Liver (tissue), 9 donors: ENCODE measurements around the gene GMPR. TPM values are rescaled to one million over a fixed set of nuclear protein-coding genes. Genes with fewer than 3 reads are reported as not detected.

Source experiments
- DNase-seq: peaks from one replicate; pipeline ENCODE4 v3.0.0-alpha.2; 2017; ENCODE audit warnings: low spot score
- H3K27ac ChIP-seq, 2 donors: one replicate each; pipeline ENCODE4 v1.7.0; 2013; ENCODE audit warnings: inconsistent platforms in 2 of 2, low read length in 2 of 2, control low read depth in 1 of 2, low read depth in 1 of 2, mild to moderate bottlenecking in 1 of 2
- H3K27me3 ChIP-seq, 4 donors: one replicate each; pipeline versions ENCODE4 v1.6.1 to v1.7.0; 2013; ENCODE audit warnings: low read length in 3 of 4, inconsistent platforms in 1 of 4, mild to moderate bottlenecking in 1 of 4, moderate library complexity in 1 of 4; ENCODE audit not compliant: control insufficient read depth in 4 of 4, insufficient read depth in 4 of 4
- H3K36me3 ChIP-seq, 4 donors: one replicate each; pipeline versions ENCODE4 v1.6.1 to v1.7.0; 2013; ENCODE audit warnings: low read length in 3 of 4, mild to moderate bottlenecking in 3 of 4, low read depth in 1 of 4, moderate library complexity in 1 of 4; ENCODE audit not compliant: control insufficient read depth in 4 of 4, insufficient read depth in 3 of 4
- H3K4me1 ChIP-seq, 4 donors: one replicate each; pipeline versions ENCODE4 v1.6.1 to v1.7.0; 2013; ENCODE audit warnings: low read length in 3 of 4, mild to moderate bottlenecking in 3 of 4, moderate library complexity in 1 of 4; ENCODE audit not compliant: control insufficient read depth in 4 of 4, insufficient read depth in 4 of 4
- H3K4me3 ChIP-seq, 3 donors: one replicate each; pipeline versions ENCODE4 v1.6.1 to v1.7.0; 2013; ENCODE audit warnings: low read length in 3 of 3, control low read depth in 1 of 3, low read depth in 1 of 3, mild to moderate bottlenecking in 1 of 3
- H3K9ac ChIP-seq, 2 donors: one replicate each; pipeline ENCODE4 v1.7.0; 2013; ENCODE audit warnings: low read length in 2 of 2, mild to moderate bottlenecking in 2 of 2, moderate library complexity in 2 of 2, control low read depth in 1 of 2, low read depth in 1 of 2
- H3K9me3 ChIP-seq, 4 donors: one replicate each; pipeline versions ENCODE4 v1.6.1 to v1.7.0; 2013; ENCODE audit warnings: low read length in 3 of 4; ENCODE audit not compliant: control insufficient read depth in 4 of 4
- EGR1 ChIP-seq, 2 donors: IDR thresholded peaks; 2 replicates each; pipeline ENCODE4 v1.6.1; 2016 to 2018; ENCODE audit warnings: antibody characterized with exemption in 2 of 2, low read depth in 2 of 2
- FOXA1 ChIP-seq: IDR thresholded peaks from 2 replicates; pipeline ENCODE4 v1.6.1; 2016; ENCODE audit warnings: antibody characterized with exemption
- FOXA2 ChIP-seq: IDR thresholded peaks from 2 replicates; pipeline ENCODE4 v1.6.1; 2016; ENCODE audit warnings: antibody characterized with exemption
- GABPA ChIP-seq, 2 donors: IDR thresholded peaks in 1 of 2; conservative IDR thresholded peaks in 1 of 2; 2 replicates each; pipeline ENCODE4 v1.6.1; 2016; ENCODE audit warnings: antibody characterized with exemption in 2 of 2, mild to moderate bottlenecking in 1 of 2, moderate library complexity in 1 of 2
- HNF4A ChIP-seq, 2 donors: conservative IDR thresholded peaks; 2 replicates each; pipeline ENCODE4 v1.6.1; 2016; ENCODE audit warnings: antibody characterized with exemption in 2 of 2, mild to moderate bottlenecking in 2 of 2
- HNF4G ChIP-seq: IDR thresholded peaks from 2 replicates; pipeline ENCODE4 v1.6.1; 2016; ENCODE audit warnings: antibody characterized with exemption
- JUND ChIP-seq, 2 donors: IDR thresholded peaks; 2 replicates each; pipeline ENCODE4 v1.6.1; 2016; ENCODE audit warnings: antibody characterized with exemption in 2 of 2
- NR2F2 ChIP-seq: IDR thresholded peaks from 2 replicates; pipeline ENCODE4 v1.6.1; 2016; ENCODE audit warnings: antibody characterized with exemption
- RAD21 ChIP-seq, 2 donors: IDR thresholded peaks; 2 replicates each; pipeline ENCODE4 v1.6.1; 2016; ENCODE audit warnings: antibody characterized with exemption in 2 of 2, mild to moderate bottlenecking in 2 of 2
- RXRA ChIP-seq, 2 donors: IDR thresholded peaks; 2 replicates each; pipeline ENCODE4 v1.6.1; 2017 to 2018; ENCODE audit warnings: antibody characterized with exemption in 2 of 2, mild to moderate bottlenecking in 1 of 2
- SP1 ChIP-seq: IDR thresholded peaks from 2 replicates; pipeline ENCODE4 v1.6.1; 2018; ENCODE audit warnings: antibody characterized with exemption, mild to moderate bottlenecking
- TAF1 ChIP-seq: conservative IDR thresholded peaks from 2 replicates; pipeline ENCODE4 v1.6.1; 2016; ENCODE audit warnings: antibody characterized with exemption, mild to moderate bottlenecking
- YY1 ChIP-seq: IDR thresholded peaks from 2 replicates; pipeline ENCODE4 v1.6.1; 2016; ENCODE audit warnings: antibody characterized with exemption, mild to moderate bottlenecking
- WGBS: extraction: QIAGEN DNeasy Blood & Tissue Kit; methylation state at CpG from one replicate; pipeline ENCODE4 v1.1.7; 2013; 5-methylcytosine and 5-hydroxymethylcytosine counted together
- polyA plus RNA-seq, 2 donors: library from polyadenylated mRNA; stranded (reverse) in 1 of 2; unstranded in 1 of 2; fragments of 200-250 nt in 1 of 2; fragments of >200 nt in 1 of 2; fragmentation: Nextera tagmentation in 1 of 2; extraction: Ambion mirVana in 1 of 2; gene quantifications; one replicate each; pipeline versions ENCODE4 v1.2.1 to v1.2.3, GENCODE V29; 2013 to 2015
- total RNA-seq, 2 donors: library from RNA; depleted of rRNA; stranded (reverse); fragments of >200 nt; gene quantifications; one replicate each; pipeline ENCODE4 v1.2.3, GENCODE V29; 2014
- TF ChIP-seq, protein P1 (sequence below): IDR thresholded peaks from 2 replicates; pipeline ENCODE4 v1.6.1; 2016; ENCODE audit warnings: antibody characterized with exemption
- TF ChIP-seq, protein P2 (sequence below): IDR thresholded peaks from 2 replicates; pipeline ENCODE4 v1.6.1; 2016; ENCODE audit warnings: antibody characterized with exemption, mild to moderate bottlenecking
- TF ChIP-seq, protein P3 (sequence below): IDR thresholded peaks from 2 replicates; pipeline ENCODE4 v1.6.1; 2016; ENCODE audit warnings: antibody characterized with exemption
- TF ChIP-seq, protein P4 (sequence below): IDR thresholded peaks from 2 replicates; pipeline ENCODE4 v1.6.1; 2016; ENCODE audit warnings: antibody characterized with exemption
- TF ChIP-seq, protein P5 (sequence below): fragments of 150-350 bp; IDR thresholded peaks from 2 replicates; pipeline ENCODE4 v1.5.1; 2017; ENCODE audit warnings: improper control_type of control experiment, low read depth, low read length; ENCODE audit not compliant: missing input control
- donor health status: healthy.
- donor health status: healthy.
- donor health status: healthy.
- donor health status: healthy.
- donor health status: healthy.

Gene GMPR
- total and polyA plus RNA-seq, 4 donors: 2.1 to 50.2 (median 4.2) TPM

DNA sequence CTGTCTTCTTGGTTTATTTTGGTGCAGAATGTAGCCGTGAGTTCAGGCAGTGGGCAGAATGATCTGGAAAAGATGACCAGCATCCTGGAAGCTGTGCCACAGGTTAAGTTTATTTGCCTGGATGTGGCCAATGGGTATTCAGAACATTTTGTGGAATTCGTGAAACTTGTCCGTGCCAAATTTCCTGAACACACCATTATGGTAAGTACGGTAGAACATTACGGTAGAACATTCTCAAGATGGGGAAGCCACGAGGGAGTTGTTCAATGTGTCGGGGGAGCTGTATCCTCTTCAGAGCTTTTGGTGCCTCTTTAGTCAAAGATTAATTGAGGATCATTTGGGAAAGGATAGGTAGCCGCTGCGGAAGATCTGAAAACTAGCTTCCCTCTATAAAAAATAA, 16.1 kb downstream of the GMPR start:
- WGBS: 97% methylated on average over 9 of the region's 9 CpGs
- no peaks in the 10 kb centered on the region for H3K27me3 ChIP-seq
- H3K9me3 ChIP-seq: no peaks in the 10 kb centered on the region
- TF ChIP-seq NR2F2 (no peak), EGR1 (IDR thresholded peaks at IDR 0.05; ENCODE audit: low read depth in 2 of 2) (no peak), FOXA1 (no peak), FOXA2 (no peak), TAF1 (no peak), RAD21 (IDR thresholded peaks at IDR 0.05) (no peak), HNF4G (no peak), JUND (IDR thresholded peaks at IDR 0.05) (no peak), SP1 (no peak), HNF4A (conservative IDR thresholded peaks at IDR 0.05) (no peak), YY1 (no peak), GABPA (IDR thresholded peaks at IDR 0.05 in 1 of 2, conservative IDR thresholded peaks at IDR 0.05 in 1 of 2) (no peak), RXRA (IDR thresholded peaks at IDR 0.05) (no peak)
- TF ChIP-seq, protein P1, sequence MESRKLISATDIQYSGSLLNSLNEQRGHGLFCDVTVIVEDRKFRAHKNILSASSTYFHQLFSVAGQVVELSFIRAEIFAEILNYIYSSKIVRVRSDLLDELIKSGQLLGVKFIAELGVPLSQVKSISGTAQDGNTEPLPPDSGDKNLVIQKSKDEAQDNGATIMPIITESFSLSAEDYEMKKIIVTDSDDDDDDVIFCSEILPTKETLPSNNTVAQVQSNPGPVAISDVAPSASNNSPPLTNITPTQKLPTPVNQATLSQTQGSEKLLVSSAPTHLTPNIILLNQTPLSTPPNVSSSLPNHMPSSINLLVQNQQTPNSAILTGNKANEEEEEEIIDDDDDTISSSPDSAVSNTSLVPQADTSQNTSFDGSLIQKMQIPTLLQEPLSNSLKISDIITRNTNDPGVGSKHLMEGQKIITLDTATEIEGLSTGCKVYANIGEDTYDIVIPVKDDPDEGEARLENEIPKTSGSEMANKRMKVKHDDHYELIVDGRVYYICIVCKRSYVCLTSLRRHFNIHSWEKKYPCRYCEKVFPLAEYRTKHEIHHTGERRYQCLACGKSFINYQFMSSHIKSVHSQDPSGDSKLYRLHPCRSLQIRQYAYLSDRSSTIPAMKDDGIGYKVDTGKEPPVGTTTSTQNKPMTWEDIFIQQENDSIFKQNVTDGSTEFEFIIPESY: no peak
- TF ChIP-seq, protein P2, sequence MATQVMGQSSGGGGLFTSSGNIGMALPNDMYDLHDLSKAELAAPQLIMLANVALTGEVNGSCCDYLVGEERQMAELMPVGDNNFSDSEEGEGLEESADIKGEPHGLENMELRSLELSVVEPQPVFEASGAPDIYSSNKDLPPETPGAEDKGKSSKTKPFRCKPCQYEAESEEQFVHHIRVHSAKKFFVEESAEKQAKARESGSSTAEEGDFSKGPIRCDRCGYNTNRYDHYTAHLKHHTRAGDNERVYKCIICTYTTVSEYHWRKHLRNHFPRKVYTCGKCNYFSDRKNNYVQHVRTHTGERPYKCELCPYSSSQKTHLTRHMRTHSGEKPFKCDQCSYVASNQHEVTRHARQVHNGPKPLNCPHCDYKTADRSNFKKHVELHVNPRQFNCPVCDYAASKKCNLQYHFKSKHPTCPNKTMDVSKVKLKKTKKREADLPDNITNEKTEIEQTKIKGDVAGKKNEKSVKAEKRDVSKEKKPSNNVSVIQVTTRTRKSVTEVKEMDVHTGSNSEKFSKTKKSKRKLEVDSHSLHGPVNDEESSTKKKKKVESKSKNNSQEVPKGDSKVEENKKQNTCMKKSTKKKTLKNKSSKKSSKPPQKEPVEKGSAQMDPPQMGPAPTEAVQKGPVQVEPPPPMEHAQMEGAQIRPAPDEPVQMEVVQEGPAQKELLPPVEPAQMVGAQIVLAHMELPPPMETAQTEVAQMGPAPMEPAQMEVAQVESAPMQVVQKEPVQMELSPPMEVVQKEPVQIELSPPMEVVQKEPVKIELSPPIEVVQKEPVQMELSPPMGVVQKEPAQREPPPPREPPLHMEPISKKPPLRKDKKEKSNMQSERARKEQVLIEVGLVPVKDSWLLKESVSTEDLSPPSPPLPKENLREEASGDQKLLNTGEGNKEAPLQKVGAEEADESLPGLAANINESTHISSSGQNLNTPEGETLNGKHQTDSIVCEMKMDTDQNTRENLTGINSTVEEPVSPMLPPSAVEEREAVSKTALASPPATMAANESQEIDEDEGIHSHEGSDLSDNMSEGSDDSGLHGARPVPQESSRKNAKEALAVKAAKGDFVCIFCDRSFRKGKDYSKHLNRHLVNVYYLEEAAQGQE: no peak
- TF ChIP-seq, protein P3, sequence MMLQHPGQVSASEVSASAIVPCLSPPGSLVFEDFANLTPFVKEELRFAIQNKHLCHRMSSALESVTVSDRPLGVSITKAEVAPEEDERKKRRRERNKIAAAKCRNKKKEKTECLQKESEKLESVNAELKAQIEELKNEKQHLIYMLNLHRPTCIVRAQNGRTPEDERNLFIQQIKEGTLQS: no peak
- TF ChIP-seq, protein P4, sequence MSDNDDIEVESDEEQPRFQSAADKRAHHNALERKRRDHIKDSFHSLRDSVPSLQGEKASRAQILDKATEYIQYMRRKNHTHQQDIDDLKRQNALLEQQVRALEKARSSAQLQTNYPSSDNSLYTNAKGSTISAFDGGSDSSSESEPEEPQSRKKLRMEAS: no peak
- TF ChIP-seq, protein P5, sequence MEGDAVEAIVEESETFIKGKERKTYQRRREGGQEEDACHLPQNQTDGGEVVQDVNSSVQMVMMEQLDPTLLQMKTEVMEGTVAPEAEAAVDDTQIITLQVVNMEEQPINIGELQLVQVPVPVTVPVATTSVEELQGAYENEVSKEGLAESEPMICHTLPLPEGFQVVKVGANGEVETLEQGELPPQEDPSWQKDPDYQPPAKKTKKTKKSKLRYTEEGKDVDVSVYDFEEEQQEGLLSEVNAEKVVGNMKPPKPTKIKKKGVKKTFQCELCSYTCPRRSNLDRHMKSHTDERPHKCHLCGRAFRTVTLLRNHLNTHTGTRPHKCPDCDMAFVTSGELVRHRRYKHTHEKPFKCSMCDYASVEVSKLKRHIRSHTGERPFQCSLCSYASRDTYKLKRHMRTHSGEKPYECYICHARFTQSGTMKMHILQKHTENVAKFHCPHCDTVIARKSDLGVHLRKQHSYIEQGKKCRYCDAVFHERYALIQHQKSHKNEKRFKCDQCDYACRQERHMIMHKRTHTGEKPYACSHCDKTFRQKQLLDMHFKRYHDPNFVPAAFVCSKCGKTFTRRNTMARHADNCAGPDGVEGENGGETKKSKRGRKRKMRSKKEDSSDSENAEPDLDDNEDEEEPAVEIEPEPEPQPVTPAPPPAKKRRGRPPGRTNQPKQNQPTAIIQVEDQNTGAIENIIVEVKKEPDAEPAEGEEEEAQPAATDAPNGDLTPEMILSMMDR: no peak
- peaks cover 0 to 2% (median 0%) of the 10 kb centered on the region in 4 donors for H3K36me3 ChIP-seq
- DNase-seq: no peak
- H3K4me3 ChIP-seq: no peak overlapping the region
- no peak overlapping the region for H3K27ac ChIP-seq
- no peaks in the 10 kb centered on the region for H3K4me1 ChIP-seq
- no peak overlapping the region for H3K9ac ChIP-seq
